ENCODE measurements around the gene ZNF146. TPM values are rescaled to one million over a fixed set of nuclear protein-coding genes. Genes with fewer than 3 reads are reported as not detected.

The ZNF146 gene
- total RNA-seq, 1 donor from 2014 or later: 148 TPM

Small RNAs within 50 kb of the gene (small RNA-seq; reads per million reads assigned to genes)
- gene RF00019 (ENCODE audit: low replicate concordance): not detected

Other genes with a start within 250 kb of the ZNF146 start
- gene SDHAF1, start 219.9 kb upstream of the ZNF146 start, total RNA-seq: 20.8 TPM
- gene SYNE4, start 206.3 kb upstream of the ZNF146 start, total RNA-seq: 1.9 TPM
- gene ALKBH6, start 200.9 kb upstream of the ZNF146 start, total RNA-seq: 10.1 TPM
- 5.7 TPM for gene CLIP3, start 182.2 kb upstream of the ZNF146 start, total RNA-seq
- gene THAP8, start 160.8 kb upstream of the ZNF146 start, total RNA-seq: 6.7 TPM
- gene WDR62, start 160.2 kb upstream of the ZNF146 start, total RNA-seq: 4.3 TPM
- not detected for gene OVOL3, start 104.0 kb upstream of the ZNF146 start, total RNA-seq
- gene POLR2I, start 100.2 kb upstream of the ZNF146 start, total RNA-seq: 35.9 TPM
- 139 TPM for gene TBCB, start 99.6 kb upstream of the ZNF146 start, total RNA-seq
- 217 TPM for gene CAPNS1, start 75.0 kb upstream of the ZNF146 start, total RNA-seq
- gene COX7A1, start 62.7 kb upstream of the ZNF146 start, total RNA-seq: 39.5 TPM
- 11.8 TPM for gene ZNF565, start 441 bp upstream of the ZNF146 start, total RNA-seq
- 15.5 TPM for gene ZFP14, start 164.1 kb downstream of the ZNF146 start, total RNA-seq
- gene ZFP82, start 203.5 kb downstream of the ZNF146 start, total RNA-seq: 13.8 TPM